H1 (cell line): ENCODE results near the gene USP24. TPM values are rescaled to one million over a fixed set of nuclear protein-coding genes. Genes with fewer than 3 reads are reported as not detected.
A peak's percentile ranks its signal among the peaks of the same experiment; 100 is the strongest.

Source experiments
- CTBP2 ChIP-seq: IDR thresholded peaks from 2 replicates; pipeline ENCODE4 v1.7.0; 2011; ENCODE audit warnings: borderline replicate concordance, mild to moderate bottlenecking, moderate library complexity, mixed read lengths, low read length; ENCODE audit not compliant: insufficient read depth, insufficient read length
- RNF2 ChIP-seq: fragments of 200-900, 300-1000 bp; sonication (generic); IDR thresholded peaks from 2 replicates; pipeline ENCODE4 v1.7.1; 2016; ENCODE audit warnings: borderline replicate concordance, low read depth, mild to moderate bottlenecking, antibody characterized with exemption, low read length; ENCODE audit not compliant: poor library complexity, severe bottlenecking; ENCODE audit errors: missing control alignments
- SIN3A ChIP-seq, 2 experiments: IDR thresholded peaks in 1 of 2; conservative IDR thresholded peaks in 1 of 2; 2 replicates each; pipeline ENCODE4 v1.6.1; 2011 to 2012; ENCODE audit warnings: low read length in 2 of 2, improper control_type of control experiment in 1 of 2, low read depth in 1 of 2, mild to moderate bottlenecking in 1 of 2
- polyA plus RNA-seq, 7 experiments: library from polyadenylated mRNA; depleted of rRNA in 3 of 7; stranded (reverse) in 5 of 7; unstranded in 2 of 7; fragments of >200 nt in 5 of 7; fragments of 200-250 nt in 2 of 7; gene quantifications; 1 replicate in 5 of 7; 2 replicates in 1 of 7; 4 replicates in 1 of 7; pipeline versions ENCODE4 v1.2.1 to v1.2.3, GENCODE V29; 2011 to 2013; ENCODE audit warnings: missing spikeins in 2 of 7, mixed read lengths in 2 of 7
- total RNA-seq: library from RNA; stranded (reverse); fragmentation: NEBNext Ultra II Directional; extraction: Animal tissue kit (Norgen Biotek cat#: 25700); gene quantifications from 2 replicates; pipeline ENCODE4 v1.2.1, GENCODE V29; 2021
- TF ChIP-seq, protein P1 (sequence below): IDR thresholded peaks from 2 replicates; pipeline ENCODE4 v1.6.1; 2012; ENCODE audit warnings: inconsistent platforms

USP24 gene
- total and polyA plus RNA-seq, 2 of the 8 experiments (the other 6 are each of a cell fraction or from before 2014, with no cell fraction given), result 11.1 to 34.6 TPM

DNA sequence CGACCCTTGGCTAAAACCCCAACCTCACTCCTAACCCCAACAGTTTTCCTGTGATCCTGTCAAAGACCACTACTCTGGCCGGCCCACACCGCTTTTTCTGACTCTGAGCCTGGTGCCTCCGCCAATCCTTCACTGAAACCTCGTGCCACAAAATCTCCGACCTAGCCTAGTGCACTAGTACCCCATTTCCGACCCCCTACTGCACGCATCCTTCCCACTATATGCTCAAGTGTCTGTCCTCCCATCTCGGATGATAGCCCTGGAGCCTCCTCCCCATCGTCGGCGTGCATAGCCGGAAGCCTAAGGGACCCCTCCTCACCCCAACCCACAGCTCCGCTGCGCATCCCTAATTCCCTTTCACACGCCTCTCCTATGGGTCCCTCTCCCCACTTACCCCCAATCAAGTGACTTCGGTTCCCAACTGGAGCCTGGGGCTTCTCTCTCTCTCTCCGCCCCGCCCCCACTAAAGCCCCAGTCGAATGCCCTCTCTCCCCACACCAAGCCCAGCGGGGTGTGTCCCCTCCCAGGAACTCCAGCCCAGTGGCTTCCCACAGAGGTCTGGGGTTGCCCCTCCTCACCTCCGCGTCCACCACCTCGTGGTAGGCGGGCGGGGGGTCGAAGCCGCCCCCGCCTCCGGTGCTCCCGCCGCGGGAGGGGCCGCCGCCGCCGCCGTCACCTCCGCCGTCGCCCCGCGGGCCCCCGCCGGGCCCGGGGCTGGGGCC, 791 bp downstream of the USP24 start (continued):
- TF ChIP-seq, protein P1, sequence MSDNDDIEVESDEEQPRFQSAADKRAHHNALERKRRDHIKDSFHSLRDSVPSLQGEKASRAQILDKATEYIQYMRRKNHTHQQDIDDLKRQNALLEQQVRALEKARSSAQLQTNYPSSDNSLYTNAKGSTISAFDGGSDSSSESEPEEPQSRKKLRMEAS, result peak; percentile 71
- TF ChIP-seq CTBP2 (peak; percentile 69), RNF2 (no peak), SIN3A (conservative IDR thresholded peaks at IDR 0.05 in 1 of 2, IDR thresholded peaks at IDR 0.05 in 1 of 2; ENCODE audit: low read depth in 1 of 2, low read length in 2 of 2) (peak in 1 of 2 experiments; percentile 24; a peak in 1 of 4 replicates)
